H1 (cell line): Measurements from ENCODE around the gene CNOT9. TPM values are rescaled to one million over a fixed set of nuclear protein-coding genes. Genes with fewer than 3 reads are reported as not detected.
A peak's percentile ranks its signal among the peaks of the same experiment; 100 is the strongest.

ENCODE experiments used
- CTCF ChIA-PET: fragments of 300-600 bp; sonication (Branson Sonifier 250); formaldehyde crosslinking; loops from one replicate; lab custom pipeline; 2021; ENCODE audit not compliant: partially characterized antibody; lab: Charles Lee
- POLR2A ChIA-PET: fragments of 300-600 bp; sonication (Branson Sonifier 250); formaldehyde crosslinking; loops from one replicate; lab custom pipeline; 2021; ENCODE audit warnings: inconsistent platforms; ENCODE audit not compliant: partially characterized antibody; lab: Charles Lee
- DNase-seq, 2 experiments: peaks; one replicate each; pipeline versions ENCODE4 v3.0.0 to v3.0.0-alpha.2; 2010 to 2022; ENCODE audit warnings: low spot score in 2 of 2, low read depth in 1 of 2, mixed read lengths in 1 of 2
- FAIRE-seq: peaks from 2 replicates; lab custom pipeline; 2011; peaks lifted over from hg19 to GRCh38; lab: Jason Lieb, UNC
- H2AFZ ChIP-seq: 2 replicates; pipeline ENCODE4 v1.8.1; 2012; ENCODE audit warnings: low read length, inconsistent platforms
- H2AK5ac ChIP-seq: 2 replicates; pipeline ENCODE4 v1.6.1; 2013; ENCODE audit warnings: low read depth, low read length
- H2BK120ac ChIP-seq: replicated peaks from 2 replicates; pipeline ENCODE3; 2013; ENCODE audit warnings: low read depth, low read length, inconsistent platforms
- H2BK12ac ChIP-seq: 2 replicates; pipeline ENCODE4 v1.6.1; 2013; ENCODE audit warnings: low read depth, low read length
- H2BK15ac ChIP-seq: 2 replicates; pipeline ENCODE4 v1.6.1; 2013; ENCODE audit warnings: low read length
- H2BK20ac ChIP-seq: 2 replicates; pipeline ENCODE4 v1.6.1; 2013; ENCODE audit warnings: low read length
- H2BK5ac ChIP-seq: 2 replicates; pipeline ENCODE4 v1.6.1; 2013; ENCODE audit warnings: low read depth, low read length
- H3K14ac ChIP-seq: 2 replicates; pipeline ENCODE4 v1.6.1; 2013; ENCODE audit warnings: inconsistent platforms; ENCODE audit not compliant: insufficient read length
- H3K18ac ChIP-seq: 2 replicates; pipeline ENCODE4 v1.6.1; 2013; ENCODE audit warnings: low read length; ENCODE audit errors: extremely low read depth
- H3K23ac ChIP-seq: 2 replicates; pipeline ENCODE4 v1.6.1; 2013; ENCODE audit warnings: inconsistent platforms; ENCODE audit not compliant: insufficient read length
- H3K23me2 ChIP-seq: 2 replicates; pipeline ENCODE4 v1.6.1; 2013; ENCODE audit warnings: low read depth, low read length
- H3K27ac ChIP-seq: 2 replicates; pipeline ENCODE4 v1.6.1; 2011; ENCODE audit warnings: low read depth, low read length, inconsistent platforms
- H3K27me3 ChIP-seq, 4 experiments: replicated peaks in 1 of 4; 1 replicate in 1 of 4; 2 replicates in 3 of 4; pipeline versions ENCODE4 v1.6.1 to v1.8.1; 2011 to 2013; ENCODE audit warnings: low read length in 3 of 4, mild to moderate bottlenecking in 3 of 4, inconsistent platforms in 2 of 4, mixed read lengths in 2 of 4, moderate library complexity in 1 of 4; ENCODE audit not compliant: control insufficient read depth in 3 of 4, insufficient read depth in 3 of 4; ENCODE audit errors: extremely low read depth in 1 of 4
- H3K36me3 ChIP-seq, 4 experiments: 2 replicates each; pipeline versions ENCODE4 v1.6.1 to v1.8.1; 2011 to 2013; ENCODE audit warnings: mild to moderate bottlenecking in 4 of 4, low read length in 3 of 4, moderate library complexity in 2 of 4, control low read depth in 1 of 4, inconsistent platforms in 1 of 4; ENCODE audit not compliant: insufficient read depth in 4 of 4, control insufficient read depth in 2 of 4
- H3K4ac ChIP-seq: replicated peaks from 2 replicates; pipeline ENCODE3; 2013; ENCODE audit warnings: low read length, low read depth, mixed read lengths, inconsistent platforms; ENCODE audit not compliant: insufficient read length
- H3K4me1 ChIP-seq, 4 experiments: replicated peaks in 1 of 4; 1 replicate in 1 of 4; 2 replicates in 3 of 4; pipeline versions ENCODE4 v1.6.1 to v1.8.1; 2011 to 2013; ENCODE audit warnings: low read length in 3 of 4, inconsistent platforms in 2 of 4, mixed read lengths in 1 of 4; ENCODE audit not compliant: insufficient read depth in 4 of 4, control insufficient read depth in 3 of 4
- H3K4me2 ChIP-seq, 2 experiments: 2 replicates each; pipeline versions ENCODE4 v1.6.1 to v1.8.1; 2011 to 2013; ENCODE audit warnings: low read depth in 2 of 2, low read length in 2 of 2, control low read depth in 1 of 2, inconsistent platforms in 1 of 2, mild to moderate bottlenecking in 1 of 2; ENCODE audit not compliant: insufficient read depth in 1 of 2
- H3K4me3 ChIP-seq, 4 experiments: fragments of 200-600, 300-600 bp in 1 of 4; sonication (generic), shearing (Covaris generic), sonication (Bioruptor Twin) in 1 of 4; 2 replicates each; pipeline versions ENCODE4 v1.5.1 to v1.8.1; 2011 to 2016; ENCODE audit warnings: low read length in 4 of 4, low read depth in 3 of 4, control low read depth in 2 of 4, inconsistent platforms in 2 of 4, mild to moderate bottlenecking in 2 of 4, mixed read lengths in 1 of 4, moderate library complexity in 1 of 4; ENCODE audit not compliant: insufficient read depth in 2 of 4; ENCODE audit errors: extremely low read depth in 1 of 4
- H3K56ac ChIP-seq: replicated peaks from 2 replicates; pipeline ENCODE3; 2013; ENCODE audit warnings: low read depth, mild to moderate bottlenecking, mixed read lengths, low read length, inconsistent platforms; ENCODE audit not compliant: insufficient read length
- H3K79me1 ChIP-seq: 2 replicates; pipeline ENCODE4 v1.6.1; 2013; ENCODE audit warnings: low read depth, low read length, control low read depth
- H3K79me2 ChIP-seq, 2 experiments: 2 replicates each; pipeline versions ENCODE4 v1.6.1 to v1.8.1; 2012 to 2013; ENCODE audit warnings: low read length in 2 of 2, mild to moderate bottlenecking in 2 of 2, inconsistent platforms in 1 of 2; ENCODE audit not compliant: insufficient read depth in 2 of 2, control insufficient read depth in 1 of 2
- H3K9ac ChIP-seq, 4 experiments: replicated peaks in 1 of 4; 1 replicate in 1 of 4; 2 replicates in 3 of 4; pipeline versions ENCODE4 v1.6.1 to v1.8.1; 2011 to 2013; ENCODE audit warnings: low read depth in 3 of 4, low read length in 3 of 4, control low read depth in 2 of 4, mild to moderate bottlenecking in 2 of 4, moderate library complexity in 2 of 4, inconsistent platforms in 1 of 4; ENCODE audit errors: extremely low read depth in 1 of 4
- H3K9me3 ChIP-seq, 2 experiments: 2 replicates each; pipeline versions ENCODE4 v1.6.1 to v1.8.1; 2012 to 2013; ENCODE audit warnings: mild to moderate bottlenecking in 2 of 2, moderate library complexity in 2 of 2, control low read depth in 1 of 2, inconsistent platforms in 1 of 2, low read depth in 1 of 2, low read length in 1 of 2, mixed read lengths in 1 of 2; ENCODE audit not compliant: insufficient read depth in 2 of 2
- H4K20me1 ChIP-seq, 2 experiments: replicated peaks in 1 of 2; 2 replicates each; pipeline versions ENCODE3 to v1.8.1; 2011 to 2013; ENCODE audit warnings: inconsistent platforms in 2 of 2, low read length in 2 of 2, mild to moderate bottlenecking in 1 of 2; ENCODE audit not compliant: insufficient read depth in 2 of 2, control insufficient read depth in 1 of 2
- H4K5ac ChIP-seq: 2 replicates; pipeline ENCODE4 v1.6.1; 2013; ENCODE audit warnings: low read length, low read depth, mixed read lengths, inconsistent platforms; ENCODE audit not compliant: insufficient read length
- H4K8ac ChIP-seq: 2 replicates; pipeline ENCODE4 v1.8.0; 2013; ENCODE audit warnings: mild to moderate bottlenecking, moderate library complexity, low read length, inconsistent platforms; ENCODE audit not compliant: insufficient read depth; ENCODE audit errors: extremely low read depth
- H4K91ac ChIP-seq: replicated peaks from 2 replicates; pipeline ENCODE3; 2013; ENCODE audit warnings: low read length, mixed read lengths, inconsistent platforms; ENCODE audit not compliant: insufficient read length
- HDAC2 ChIP-seq, 2 experiments: fragments of 300-600 bp in 1 of 2; sonication (generic) in 1 of 2; IDR thresholded peaks; 2 replicates each; pipeline ENCODE4 v1.6.1; 2011 to 2012; ENCODE audit warnings: low read depth in 2 of 2, low read length in 2 of 2, mild to moderate bottlenecking in 2 of 2, moderate library complexity in 2 of 2, borderline replicate concordance in 1 of 2, inconsistent platforms in 1 of 2
- KDM1A ChIP-seq: fragments of 200-600, 300-600 bp; sonication (generic); IDR thresholded peaks from 2 replicates; pipeline ENCODE4 v1.7.1; 2016; ENCODE audit warnings: mild to moderate bottlenecking, low read length, borderline replicate concordance
- KDM4A ChIP-seq: IDR thresholded peaks from one replicate; pipeline ENCODE4 v1.7.1; 2012; ENCODE audit warnings: low read depth, mild to moderate bottlenecking, moderate library complexity, low read length, inconsistent platforms; ENCODE audit not compliant: severe bottlenecking
- RAD21 ChIP-seq, 2 experiments: IDR thresholded peaks in 1 of 2; conservative IDR thresholded peaks in 1 of 2; 2 replicates each; pipeline ENCODE4 v1.6.1; 2011; ENCODE audit warnings: low read depth in 2 of 2, low read length in 2 of 2, improper control_type of control experiment in 1 of 2, inconsistent platforms in 1 of 2, mild to moderate bottlenecking in 1 of 2, moderate library complexity in 1 of 2
- RFX5 ChIP-seq: IDR thresholded peaks from 2 replicates; pipeline ENCODE4 v1.6.1; 2011; ENCODE audit warnings: low read depth, low read length, improper control_type of control experiment, borderline replicate concordance
- SP2 ChIP-seq: IDR thresholded peaks from 2 replicates; pipeline ENCODE4 v1.6.1; 2012; ENCODE audit warnings: mild to moderate bottlenecking, low read length, inconsistent platforms
- WGBS, 2 experiments: shearing (Covaris generic) in 1 of 2; methylation state at CpG; one replicate each; pipeline versions ENCODE4 v1.1.6 to v1.1.7; 2013 to 2015; ENCODE audit warnings: low lambda C conversion rate in 2 of 2, mixed read lengths in 2 of 2, inconsistent platforms in 1 of 2, low coverage in 1 of 2, missing lambda C conversion rate in 1 of 2; ENCODE audit not compliant: insufficient replicate concordance in 2 of 2, insufficient coverage in 1 of 2, insufficient read length in 1 of 2; ENCODE audit errors: extremely low coverage in 1 of 2, missing lambda C conversion rate in 1 of 2; 5-methylcytosine and 5-hydroxymethylcytosine counted together
- polyA plus RNA-seq, 7 experiments: library from polyadenylated mRNA; depleted of rRNA in 3 of 7; stranded (reverse) in 5 of 7; unstranded in 2 of 7; fragments of >200 nt in 5 of 7; fragments of 200-250 nt in 2 of 7; gene quantifications; 1 replicate in 5 of 7; 2 replicates in 1 of 7; 4 replicates in 1 of 7; pipeline versions ENCODE4 v1.2.1 to v1.2.3, GENCODE V29; 2011 to 2013; ENCODE audit warnings: missing spikeins in 2 of 7, mixed read lengths in 2 of 7
- total RNA-seq: library from RNA; stranded (reverse); fragmentation: NEBNext Ultra II Directional; extraction: Animal tissue kit (Norgen Biotek cat#: 25700); gene quantifications from 2 replicates; pipeline ENCODE4 v1.2.1, GENCODE V29; 2021

Gene CNOT9
- total and polyA plus RNA-seq, 2 of the 8 experiments (the other 6 are each of a cell fraction or from before 2014, with no cell fraction given), result 79.3 to 81.2 TPM

- Histone ChIP-seq H2BK15ac (no peak overlapping the region), H3K4me3 (peak overlapping the region in 1 of 4 experiments; percentile 13; a peak in 2 of 8 replicates), H3K9ac (no peak overlapping the region; a peak in 1 of 7 replicates), H3K79me1 (peaks cover 6% of the 10 kb centered on the region; the same call in 1 of the 2 replicates), H2AFZ (no peak overlapping the region), H2BK5ac (no peak overlapping the region), H4K5ac (no peak overlapping the region), H3K56ac (no peak overlapping the region), H2BK120ac (no peak overlapping the region), H3K23me2 (no peaks in the 10 kb centered on the region), H3K4ac (no peak overlapping the region), H4K91ac (no peak overlapping the region), H3K27me3 (no peaks in the 10 kb centered on the region), H3K14ac (no peak overlapping the region), H3K23ac (no peak overlapping the region), H3K79me2 (peaks cover 8 to 83% of the 10 kb centered on the region in 2 experiments), H3K4me1 (peaks cover 3 to 8% (median 7%) of the 10 kb centered on the region in 4 experiments; a peak in 4 of 7 replicates), H2AK5ac (no peak overlapping the region), H4K8ac (no peak overlapping the region), H3K4me2 (peak overlapping the region; percentile 21 to 56; a peak in 2 of 4 replicates), H3K18ac (no peak overlapping the region), H2BK12ac (no peak overlapping the region), H4K20me1 (peaks cover 12 to 20% of the 10 kb centered on the region in 2 experiments), H3K36me3 (peaks cover 6 to 43% (median 21%) of the 10 kb centered on the region in 4 experiments), H2BK20ac (no peak overlapping the region), H3K9me3 (no peaks in the 10 kb centered on the region), H3K27ac (no peak overlapping the region)
- CTCF ChIA-PET, result interaction anchor here (1.0 to 1.2 kb wide), 3 partner anchors 70 to 80 kb away, joined by 3 read pairs; no protein-coding TSS in a partner anchor
- POLR2A ChIA-PET, result interaction anchor here (0.6 to 4.0 kb wide), 15 partner anchors 8 to 337 kb away, joined by 3 to 20 read pairs (median 4); partner anchors contain the start of genes PLCD4, RNF25, STK36 and USP37
- TF ChIP-seq HDAC2 (IDR thresholded peaks at IDR 0.05; ENCODE audit: borderline replicate concordance in 1 of 2, low read depth in 2 of 2, low read length in 2 of 2), result peak in 1 of 2 experiments; percentile 57; a peak in 1 of 4 replicates
- TF ChIP-seq SP2, result no peak
- TF ChIP-seq RAD21 (IDR thresholded peaks at IDR 0.05 in 1 of 2, conservative IDR thresholded peaks at IDR 0.05 in 1 of 2; ENCODE audit: low read depth in 2 of 2, low read length in 2 of 2), result no peak
- peak; percentile 91 for TF ChIP-seq KDM1A
- TF ChIP-seq RFX5, result no peak
- TF ChIP-seq KDM4A, result no peak
- WGBS, 2 experiments, result 51% methylated on average over 3 of the region's 3 CpGs; no CpG with 5 or more reads in 1 of the 2 experiments
- FAIRE-seq (no peak), DNase-seq (no peak)
Measured at GRCh38 chr2:218578272-218578877, 9.7 kb downstream of the CNOT9 start.
